ENCODE measurements around the gene VIL1. TPM values are rescaled to one million over a fixed set of nuclear protein-coding genes. Genes with fewer than 3 reads are reported as not detected.

Gene VIL1
- total and polyA plus RNA-seq, 9 donors, result 0.05 to 1.3 (median 0.38) TPM; not detected in 6

DNA sequence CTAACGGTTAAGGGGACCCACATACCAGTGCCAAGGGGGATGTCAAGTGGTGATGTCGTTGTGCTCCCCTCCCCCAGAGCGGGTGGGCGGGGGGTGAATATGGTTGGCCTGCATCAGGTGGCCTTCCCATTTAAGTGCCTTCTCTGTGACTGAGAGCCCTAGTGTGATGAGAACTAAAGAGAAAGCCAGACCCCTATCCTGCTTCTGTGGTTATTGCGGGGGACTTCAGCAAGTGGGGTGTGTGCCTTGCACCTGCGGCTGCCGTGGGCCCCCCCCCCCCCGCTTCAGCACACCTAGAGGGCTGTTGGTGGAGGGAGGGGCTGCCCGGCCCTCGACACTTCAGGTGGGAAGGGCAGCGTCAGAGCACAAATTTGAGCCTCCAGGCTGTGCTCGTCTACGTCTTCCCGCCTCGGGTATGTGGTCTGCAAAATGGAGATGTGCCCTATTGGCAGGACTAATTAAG is 13.1 kb upstream of the VIL1 start:
- intact Hi-C loops (cut with DNase I), result loop anchor here in 3 of 4 donors (2.0 to 10.0 kb wide), 4 partner anchors 59 to 249 kb away; partner anchors contain the start of genes BCS1L (in 1 of the 3), CNOT9 (in 1 of the 3), USP37 (in 1 of the 3) and ZNF142 (in 1 of the 3)
- Histone ChIP-seq H3K36me3 (no peaks in the 10 kb centered on the region), H3K4me1 (ENCODE audit: insufficient read depth) (peaks cover 10% of the 10 kb centered on the region), H3K4me3 (peak overlapping the region; percentile 7), H3K27me3 (no peaks in the 10 kb centered on the region), H3K27ac (peak overlapping the region; percentile 23 to 95), H3K9me3 (no peaks in the 10 kb centered on the region)
- peak; percentile 59 to 75 (median 72) for DNase-seq
- TF ChIP-seq POLR2A (IDR thresholded peaks at IDR 0.05), result no peak
- no peak for TF ChIP-seq EP300 (IDR thresholded peaks at IDR 0.05)
- TF ChIP-seq, protein P1, sequence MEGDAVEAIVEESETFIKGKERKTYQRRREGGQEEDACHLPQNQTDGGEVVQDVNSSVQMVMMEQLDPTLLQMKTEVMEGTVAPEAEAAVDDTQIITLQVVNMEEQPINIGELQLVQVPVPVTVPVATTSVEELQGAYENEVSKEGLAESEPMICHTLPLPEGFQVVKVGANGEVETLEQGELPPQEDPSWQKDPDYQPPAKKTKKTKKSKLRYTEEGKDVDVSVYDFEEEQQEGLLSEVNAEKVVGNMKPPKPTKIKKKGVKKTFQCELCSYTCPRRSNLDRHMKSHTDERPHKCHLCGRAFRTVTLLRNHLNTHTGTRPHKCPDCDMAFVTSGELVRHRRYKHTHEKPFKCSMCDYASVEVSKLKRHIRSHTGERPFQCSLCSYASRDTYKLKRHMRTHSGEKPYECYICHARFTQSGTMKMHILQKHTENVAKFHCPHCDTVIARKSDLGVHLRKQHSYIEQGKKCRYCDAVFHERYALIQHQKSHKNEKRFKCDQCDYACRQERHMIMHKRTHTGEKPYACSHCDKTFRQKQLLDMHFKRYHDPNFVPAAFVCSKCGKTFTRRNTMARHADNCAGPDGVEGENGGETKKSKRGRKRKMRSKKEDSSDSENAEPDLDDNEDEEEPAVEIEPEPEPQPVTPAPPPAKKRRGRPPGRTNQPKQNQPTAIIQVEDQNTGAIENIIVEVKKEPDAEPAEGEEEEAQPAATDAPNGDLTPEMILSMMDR (IDR thresholded peaks at IDR 0.05), result no peak
- WGBS, 3 donors, result 1 to 5% (median 4%) methylated on average over 15 of the region's 15 CpGs

DNA sequence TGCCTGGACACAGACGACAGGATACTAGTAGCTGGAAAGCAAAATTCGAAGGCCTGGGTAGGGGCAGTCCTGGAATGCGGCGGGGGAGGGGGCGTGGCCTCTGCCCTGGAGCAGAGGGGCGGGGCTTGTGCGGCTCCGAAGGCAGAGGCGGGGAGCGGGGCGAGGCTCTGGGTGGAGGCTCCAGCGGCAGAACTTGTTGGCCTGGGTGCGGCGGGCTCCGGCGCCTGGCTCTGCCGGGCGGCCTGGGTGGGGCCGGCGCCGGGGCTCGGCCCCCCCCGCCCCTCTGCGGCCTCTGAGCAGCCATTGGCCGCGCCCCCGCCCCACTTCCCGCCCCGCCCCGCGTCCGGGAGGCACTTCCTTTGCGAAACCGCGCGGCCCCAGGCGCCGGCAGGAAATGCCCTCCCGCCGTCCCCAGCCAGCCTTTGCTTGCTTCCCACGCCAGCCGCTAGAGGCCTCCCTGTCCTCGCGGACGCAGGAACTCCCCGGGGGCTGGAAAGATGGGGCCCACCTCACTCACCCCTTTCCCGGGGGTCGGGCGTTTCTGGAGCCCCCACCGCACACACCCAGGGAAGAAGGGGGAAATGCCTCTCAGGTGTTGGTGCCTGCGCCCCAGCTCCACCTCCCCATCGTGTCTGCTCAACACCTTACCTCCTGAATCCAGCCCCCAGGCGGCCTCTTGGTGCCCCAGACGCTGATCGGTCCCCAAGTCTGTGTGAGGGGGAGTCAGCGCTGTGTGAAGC is 12.5 kb upstream of the VIL1 start:
- Histone ChIP-seq H3K4me1 (ENCODE audit: insufficient read depth) (peaks cover 5% of the 10 kb centered on the region), H3K27me3 (no peaks in the 10 kb centered on the region), H3K36me3 (no peaks in the 10 kb centered on the region), H3K27ac (peak overlapping the region; percentile 64 to 95), H3K9me3 (no peaks in the 10 kb centered on the region), H3K4me3 (peak overlapping the region; percentile 45)
- intact Hi-C loops (cut with DNase I), result loop anchor here in 3 of 4 donors (2.0 to 10.0 kb wide), 4 partner anchors 58 to 248 kb away; partner anchors contain the start of genes BCS1L (in 1 of the 3), CNOT9 (in 1 of the 3), USP37 (in 1 of the 3) and ZNF142 (in 1 of the 3)
- 0 to 1% (median 1%) methylated on average over 27 to 56 of the region's 56 CpGs for WGBS, 3 donors
- DNase-seq, result peak; percentile 97 to 99 (median 98)
- TF ChIP-seq, protein P1 (IDR thresholded peaks at IDR 0.05), result peak; percentile 86 to 91 (median 88)
- no peak for TF ChIP-seq EP300 (IDR thresholded peaks at IDR 0.05)
- no peak for TF ChIP-seq POLR2A (IDR thresholded peaks at IDR 0.05)

DNA sequence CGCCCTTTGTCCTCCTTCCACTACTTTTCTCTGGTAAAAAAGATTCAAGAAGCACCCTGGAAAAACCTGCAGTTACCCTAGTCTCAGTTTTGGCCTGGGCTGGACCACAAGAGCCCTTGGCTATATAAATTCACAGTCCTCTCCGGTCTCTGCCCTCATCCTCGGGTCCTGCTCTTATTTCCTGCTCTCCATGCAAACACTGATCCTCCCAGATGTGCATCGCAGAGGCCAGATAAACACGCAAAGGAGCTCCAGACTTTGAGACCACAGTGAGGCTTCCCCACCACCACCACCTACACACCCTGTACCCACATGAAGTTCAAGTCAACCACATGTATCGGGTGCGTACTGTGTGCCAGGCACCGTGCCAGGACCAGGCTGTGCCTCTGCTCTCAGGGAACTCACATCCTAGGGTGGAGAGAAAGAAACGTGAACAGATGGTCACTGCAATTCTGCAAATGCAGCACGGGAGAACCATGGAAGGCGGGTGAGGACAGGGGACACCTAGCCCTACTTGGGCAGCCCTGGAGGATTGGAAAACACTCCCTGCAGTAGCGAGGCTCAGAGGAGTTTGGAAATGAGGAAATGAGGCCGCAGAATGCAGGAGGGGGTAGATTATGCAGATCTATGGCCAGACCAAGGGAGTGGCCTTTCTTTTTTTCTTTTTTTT is 11.8 kb upstream of the VIL1 start:
- WGBS, 3 donors, result 4 to 6% (median 5%) methylated on average over 13 of the region's 13 CpGs
- Histone ChIP-seq H3K27ac (peak overlapping the region; percentile 64 to 95), H3K4me3 (peak overlapping the region; percentile 45), H3K9me3 (no peaks in the 10 kb centered on the region), H3K36me3 (no peaks in the 10 kb centered on the region), H3K27me3 (no peaks in the 10 kb centered on the region), H3K4me1 (ENCODE audit: insufficient read depth) (peaks cover 3% of the 10 kb centered on the region)
- no peak for TF ChIP-seq EP300 (IDR thresholded peaks at IDR 0.05)
- no peak for TF ChIP-seq POLR2A (IDR thresholded peaks at IDR 0.05)
- TF ChIP-seq, protein P1 (IDR thresholded peaks at IDR 0.05), result no peak
- intact Hi-C loops (cut with DNase I), result loop anchor here in 3 of 4 donors (2.0 to 10.0 kb wide), 4 partner anchors 58 to 248 kb away; partner anchors contain the start of genes BCS1L (in 1 of the 3), CNOT9 (in 1 of the 3), USP37 (in 1 of the 3) and ZNF142 (in 1 of the 3)
- peak; percentile 69 to 84 (median 78) for DNase-seq

DNA sequence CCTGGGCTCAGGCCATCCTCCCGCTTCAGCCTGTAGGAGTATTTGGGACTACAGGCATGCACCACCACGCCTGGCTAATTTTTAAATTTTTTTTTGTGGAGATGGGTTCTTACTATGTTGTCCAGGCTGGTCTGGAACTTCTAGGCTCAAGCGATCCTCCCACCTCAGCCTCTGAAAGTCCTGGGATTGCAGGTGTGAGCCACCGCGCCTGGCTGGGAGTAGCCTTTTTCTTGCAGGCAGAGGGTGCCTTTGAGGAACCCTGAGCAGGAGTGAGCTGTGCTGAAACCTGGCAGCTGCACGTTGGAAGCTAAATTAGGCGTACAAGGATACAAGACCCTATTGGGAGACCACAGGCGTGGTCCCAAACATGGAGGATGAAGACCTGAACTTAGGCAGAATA is 11.2 kb upstream of the VIL1 start:
- Histone ChIP-seq H3K27ac (no peak overlapping the region), H3K4me3 (no peak overlapping the region), H3K27me3 (no peaks in the 10 kb centered on the region), H3K9me3 (no peaks in the 10 kb centered on the region), H3K36me3 (no peaks in the 10 kb centered on the region), H3K4me1 (ENCODE audit: insufficient read depth) (peaks cover 3% of the 10 kb centered on the region)
- intact Hi-C loops (cut with DNase I), result loop anchor here in 3 of 4 donors (2.0 to 10.0 kb wide), 4 partner anchors 57 to 247 kb away; partner anchors contain the start of genes BCS1L (in 1 of the 3), CNOT9 (in 1 of the 3), USP37 (in 1 of the 3) and ZNF142 (in 1 of the 3)
- TF ChIP-seq POLR2A (IDR thresholded peaks at IDR 0.05) (no peak), EP300 (IDR thresholded peaks at IDR 0.05) (no peak)
- TF ChIP-seq, protein P1 (IDR thresholded peaks at IDR 0.05), result no peak
- no peak for DNase-seq
- 65 to 76% (median 69%) methylated on average over 8 of the region's 8 CpGs for WGBS, 3 donors

Data from ovary (tissue), 9 donors.